Measurements from ENCODE around the gene CCNH.

CCNH gene

DNA sequence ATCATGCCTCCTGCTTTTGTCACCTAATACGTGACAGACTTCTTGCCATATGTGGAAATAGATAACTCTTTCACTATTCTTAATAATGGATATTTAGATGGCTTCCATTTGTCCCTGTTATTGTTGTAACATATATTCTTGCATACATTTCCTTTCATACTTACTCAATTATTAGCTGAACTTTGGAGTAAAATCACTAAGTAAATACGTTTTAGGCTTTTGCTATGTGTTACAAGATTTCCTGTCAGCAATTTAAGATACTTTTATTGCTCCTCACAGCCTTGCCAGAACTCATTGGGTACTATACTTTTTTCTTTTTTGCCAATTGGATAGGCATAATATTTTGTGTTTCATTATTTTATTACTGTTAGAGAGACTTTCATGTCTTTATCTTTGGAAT lies 26.9 kb downstream of the CCNH start:
- Histone ChIP-seq H2AFZ (ENCODE audit: low read depth, low read length) (no peak overlapping the region), H3K27me3 (ENCODE audit: low read depth, low read length) (no peaks in the 10 kb centered on the region), H3K4me3 (ENCODE audit: low read length) (no peak overlapping the region), H3K27ac (ENCODE audit: low read length) (no peak overlapping the region), H3K4me2 (ENCODE audit: low read length) (no peak overlapping the region), H3K79me2 (ENCODE audit: low read length) (no peaks in the 10 kb centered on the region), H3K9ac (ENCODE audit: low read length) (no peak overlapping the region), H3K36me3 (replicated peaks; ENCODE audit: low read depth, low read length) (peaks cover 26% of the 10 kb centered on the region), H4K20me1 (ENCODE audit: insufficient read depth, low read length) (no peaks in the 10 kb centered on the region), H3K4me1 (ENCODE audit: low read length) (no peaks in the 10 kb centered on the region), H3K9me3 (ENCODE audit: insufficient read depth, low read length) (no peaks in the 10 kb centered on the region)
- TF ChIP-seq CTCF (IDR thresholded peaks at IDR 0.05; ENCODE audit: low read depth, low read length) (no peak), EZH2phosphoT487 (IDR thresholded peaks at IDR 0.05; ENCODE audit: low read depth) (no peak)

DNA sequence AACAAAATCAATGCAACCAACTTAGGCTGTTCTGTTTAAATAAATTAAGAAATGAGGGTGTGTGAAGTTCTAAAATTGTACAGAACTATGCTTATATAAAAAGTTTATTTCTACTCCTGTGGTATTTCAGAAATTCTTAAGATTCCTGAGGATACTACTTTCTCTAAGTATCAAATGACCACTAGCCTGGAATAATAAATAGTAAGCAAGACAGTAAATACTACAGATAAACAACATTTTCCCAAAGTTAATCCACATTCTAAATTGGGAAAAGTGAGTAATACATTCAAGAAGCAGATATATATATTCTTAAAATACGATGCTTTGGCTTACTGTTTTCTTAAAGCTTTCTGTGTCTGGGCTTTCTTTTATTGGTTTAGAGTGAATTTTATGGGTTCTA lies 29.5 kb downstream of the CCNH start:
- Histone ChIP-seq H4K20me1 (ENCODE audit: insufficient read depth, low read length) (no peaks in the 10 kb centered on the region), H3K79me2 (ENCODE audit: low read length) (no peaks in the 10 kb centered on the region), H3K36me3 (replicated peaks; ENCODE audit: low read depth, low read length) (peaks cover 10% of the 10 kb centered on the region), H3K4me1 (ENCODE audit: low read length) (no peaks in the 10 kb centered on the region), H3K9me3 (ENCODE audit: insufficient read depth, low read length) (no peaks in the 10 kb centered on the region), H3K4me3 (ENCODE audit: low read length) (no peak overlapping the region), H3K9ac (ENCODE audit: low read length) (no peak overlapping the region), H3K27me3 (ENCODE audit: low read depth, low read length) (no peaks in the 10 kb centered on the region), H3K27ac (ENCODE audit: low read length) (no peak overlapping the region), H2AFZ (ENCODE audit: low read depth, low read length) (no peak overlapping the region), H3K4me2 (ENCODE audit: low read length) (no peak overlapping the region)
- TF ChIP-seq CTCF (IDR thresholded peaks at IDR 0.05; ENCODE audit: low read depth, low read length) (no peak), EZH2phosphoT487 (IDR thresholded peaks at IDR 0.05; ENCODE audit: low read depth) (no peak)

DNA sequence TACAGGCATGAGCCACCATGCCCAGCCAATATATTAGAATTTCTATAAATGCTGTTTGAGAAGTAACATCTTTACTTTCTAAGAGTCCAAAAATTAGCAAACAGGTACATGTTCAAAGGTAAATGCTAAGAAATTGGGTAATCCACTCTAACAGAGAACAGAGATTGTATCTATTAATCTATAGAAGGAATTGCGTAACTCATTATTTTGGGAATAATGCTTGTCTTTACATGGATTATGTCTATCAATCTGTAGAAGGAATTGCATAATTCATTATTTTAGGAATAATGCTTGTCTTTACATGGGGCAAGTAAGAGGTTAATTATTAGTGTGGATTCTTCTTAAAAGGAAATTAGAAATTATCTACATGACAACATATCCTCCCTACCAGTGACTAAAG lies 30.5 kb downstream of the CCNH start:
- no peak overlapping the region for H3K27ac ChIP-seq (ENCODE audit: low read length)
- H3K27me3 ChIP-seq (ENCODE audit: low read depth, low read length) = no peaks in the 10 kb centered on the region
- no peaks in the 10 kb centered on the region for H3K4me1 ChIP-seq (ENCODE audit: low read length)
- H2AFZ ChIP-seq (ENCODE audit: low read depth, low read length) = no peak overlapping the region
- no peaks in the 10 kb centered on the region for H3K9me3 ChIP-seq (ENCODE audit: insufficient read depth, low read length)
- no peak overlapping the region for H3K9ac ChIP-seq (ENCODE audit: low read length)
- H3K36me3 ChIP-seq (replicated peaks; ENCODE audit: low read depth, low read length) = peaks cover 4% of the 10 kb centered on the region
- no peaks in the 10 kb centered on the region for H3K79me2 ChIP-seq (ENCODE audit: low read length)
- no peak overlapping the region for H3K4me2 ChIP-seq (ENCODE audit: low read length)
- TF ChIP-seq CTCF (IDR thresholded peaks at IDR 0.05; ENCODE audit: low read depth, low read length) (no peak), EZH2phosphoT487 (IDR thresholded peaks at IDR 0.05; ENCODE audit: low read depth) (no peak)
- H3K4me3 ChIP-seq (ENCODE audit: low read length) = no peak overlapping the region
- no peaks in the 10 kb centered on the region for H4K20me1 ChIP-seq (ENCODE audit: insufficient read depth, low read length)

GRCh38 chr5:87372705-87373104 lies 40.0 kb downstream of the CCNH start:
- H3K27ac ChIP-seq (ENCODE audit: low read length) = no peak overlapping the region
- no peak overlapping the region for H3K4me3 ChIP-seq (ENCODE audit: low read length)
- no peak overlapping the region for H3K9ac ChIP-seq (ENCODE audit: low read length)
- H4K20me1 ChIP-seq (ENCODE audit: insufficient read depth, low read length) = no peaks in the 10 kb centered on the region
- no peaks in the 10 kb centered on the region for H3K4me1 ChIP-seq (ENCODE audit: low read length)
- TF ChIP-seq EZH2phosphoT487 (IDR thresholded peaks at IDR 0.05; ENCODE audit: low read depth) (no peak), CTCF (IDR thresholded peaks at IDR 0.05; ENCODE audit: low read depth, low read length) (no peak)
- no peak overlapping the region for H3K4me2 ChIP-seq (ENCODE audit: low read length)
- H3K27me3 ChIP-seq (ENCODE audit: low read depth, low read length) = no peaks in the 10 kb centered on the region
- H3K36me3 ChIP-seq (replicated peaks; ENCODE audit: low read depth, low read length) = peaks cover 4% of the 10 kb centered on the region
- H3K79me2 ChIP-seq (ENCODE audit: low read length) = no peaks in the 10 kb centered on the region
- no peak overlapping the region for H2AFZ ChIP-seq (ENCODE audit: low read depth, low read length)
- no peaks in the 10 kb centered on the region for H3K9me3 ChIP-seq (ENCODE audit: insufficient read depth, low read length)
